GF-D8 (cell line): Measurements from ENCODE around the gene ENDOG.

Experiments
- DNase-seq: peaks from one replicate; lab custom pipeline; 2025; lab: John Stamatoyannopoulos, UW

Gene ENDOG

DNA sequence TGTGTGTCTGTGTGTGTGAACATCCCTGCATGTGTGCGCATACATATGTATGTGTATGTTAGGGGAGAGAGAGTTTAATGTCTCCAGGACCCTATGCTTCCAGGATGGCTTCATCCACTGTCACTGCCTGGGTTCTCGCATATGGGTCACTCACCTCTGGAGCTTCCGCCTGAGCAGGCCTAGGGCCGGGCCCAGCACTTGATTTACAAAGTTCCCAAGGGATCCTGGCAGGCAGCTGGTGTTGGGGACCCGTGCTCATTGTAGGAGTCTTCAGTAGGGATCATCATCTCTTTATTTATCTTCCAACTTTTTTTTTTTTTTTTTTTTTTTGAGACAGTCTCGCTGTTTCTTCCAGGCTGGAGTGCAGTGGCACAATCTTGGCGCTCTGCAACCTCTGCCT lies 18.2 kb upstream of the ENDOG start:
- DNase-seq = no peak

DNA sequence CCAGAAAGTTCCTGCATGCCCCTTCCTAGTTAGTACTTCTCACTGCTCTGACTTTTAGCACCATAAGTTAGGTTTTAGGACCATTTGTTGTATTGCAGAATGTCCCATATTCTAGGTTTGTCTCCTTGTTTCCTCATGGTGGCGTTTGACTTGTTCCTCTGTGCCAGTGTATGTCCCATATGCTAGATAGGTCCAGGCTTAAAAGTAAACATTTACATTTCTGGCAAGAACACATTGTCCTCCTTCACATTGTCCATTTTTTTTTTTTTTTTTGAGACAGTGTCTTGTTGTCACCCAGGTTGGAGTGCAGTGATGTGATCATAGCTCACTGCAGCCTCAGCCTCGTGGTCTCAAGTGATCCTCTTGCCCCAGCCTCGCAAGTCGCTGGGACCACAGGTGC lies 15.8 kb upstream of the ENDOG start:
- DNase-seq = no peak

DNA sequence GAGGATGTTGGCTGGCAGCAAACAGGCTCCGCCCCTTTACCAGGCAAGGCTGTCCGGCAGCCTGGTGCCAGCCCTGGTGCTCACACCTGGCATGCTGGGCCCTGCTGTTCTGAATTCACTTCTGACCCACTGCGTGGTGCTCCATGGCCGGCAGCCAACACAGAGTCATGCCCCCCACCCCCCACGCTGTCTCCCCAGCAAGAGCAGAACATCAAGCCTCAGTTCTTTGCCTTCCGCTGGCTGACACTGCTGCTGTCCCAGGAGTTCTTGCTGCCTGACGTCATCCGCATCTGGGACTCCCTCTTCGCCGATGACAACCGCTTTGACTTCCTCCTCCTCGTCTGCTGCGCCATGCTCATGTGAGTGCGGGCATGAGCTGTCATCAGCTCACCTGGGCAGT lies 12.6 kb upstream of the ENDOG start:
- DNase-seq = no peak

DNA sequence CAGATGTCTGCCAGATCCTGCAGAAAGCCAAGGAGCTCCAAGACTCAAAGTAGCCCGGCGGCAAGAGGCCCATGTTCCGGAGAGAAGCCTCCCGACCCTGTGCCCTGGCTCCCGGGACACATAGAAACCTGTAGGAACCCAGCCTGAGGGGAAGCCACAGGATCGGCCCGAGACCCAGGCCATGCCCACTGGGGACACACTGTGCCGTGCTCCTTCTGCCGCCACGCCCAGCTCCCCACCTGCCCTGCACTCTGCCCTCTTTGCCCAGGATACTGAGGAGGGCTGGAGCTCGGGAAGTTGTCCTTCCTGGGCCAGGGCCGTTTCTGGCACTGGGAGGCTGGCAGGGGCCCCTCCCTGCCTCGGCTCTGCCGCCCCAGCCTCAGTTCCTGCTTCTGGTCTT lies 10.5 kb upstream of the ENDOG start:
- no peak for DNase-seq

DNA sequence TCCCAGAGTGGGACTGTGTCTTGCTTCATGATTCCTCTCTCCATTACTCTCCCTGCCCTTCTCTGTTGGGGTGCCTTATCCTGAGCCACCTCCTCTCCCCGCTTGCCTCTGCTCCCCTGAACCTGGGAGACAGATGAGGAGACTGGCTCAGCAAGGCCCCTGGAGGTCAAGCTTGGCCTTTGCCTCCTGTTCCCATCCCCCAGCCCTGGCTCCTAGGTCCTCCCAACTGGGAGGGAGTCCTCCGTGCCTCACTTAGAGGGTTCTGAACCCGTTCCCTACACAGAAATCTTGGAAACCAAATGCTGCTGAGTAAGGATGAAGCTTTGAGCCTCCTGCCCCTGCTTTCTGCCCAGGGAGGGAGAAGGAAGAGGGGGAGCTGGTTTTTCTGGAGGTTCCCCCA lies 9.8 kb upstream of the ENDOG start:
- DNase-seq = no peak

DNA sequence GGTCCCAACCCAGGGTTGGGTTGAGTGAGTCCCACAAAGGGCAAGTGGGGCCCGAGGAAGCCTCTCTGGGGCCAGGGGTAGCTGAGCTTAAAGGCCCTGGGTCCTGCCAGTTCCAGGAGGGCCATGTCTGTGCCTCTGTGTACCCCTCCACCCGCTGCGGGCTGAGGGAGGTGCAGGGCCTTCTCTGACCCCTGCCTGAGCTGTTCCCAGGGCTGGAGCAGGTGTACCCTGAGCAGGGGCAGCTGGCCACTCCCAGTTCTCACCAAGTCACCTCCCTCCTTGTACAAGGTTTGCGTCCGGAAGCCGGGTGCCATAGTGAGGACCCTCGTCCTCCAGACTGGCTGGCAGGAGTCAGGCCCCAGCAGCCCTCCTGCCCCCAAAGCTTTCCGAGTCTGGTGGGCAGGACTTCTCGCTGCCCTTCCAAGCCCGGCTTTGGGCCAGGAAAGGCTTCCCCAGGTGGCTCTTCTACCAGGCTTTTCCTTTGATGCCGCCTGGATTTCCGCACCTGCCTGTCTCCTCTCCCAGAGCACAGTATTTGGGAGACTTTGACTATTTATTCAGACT lies 9.2 kb upstream of the ENDOG start:
- no peak for DNase-seq

DNA sequence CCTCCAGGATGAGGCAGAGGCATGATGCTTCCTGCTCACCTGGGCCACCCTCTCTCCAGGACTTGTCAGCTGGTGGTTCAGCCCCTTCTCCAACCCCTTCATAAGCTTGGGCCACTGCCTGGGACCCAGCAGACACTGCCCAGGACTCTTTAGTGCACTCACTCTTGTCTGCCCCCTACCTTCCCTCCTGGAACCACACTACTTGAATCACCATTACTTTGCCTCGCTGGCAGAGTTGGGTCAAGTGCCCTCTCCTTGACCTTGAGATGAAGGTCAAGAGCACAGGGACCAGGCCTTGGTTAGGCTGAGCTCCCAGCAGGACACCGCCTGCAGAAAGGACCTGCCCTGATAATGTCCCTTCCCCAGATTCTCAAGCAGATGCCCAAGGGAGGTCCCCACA lies 8.5 kb upstream of the ENDOG start:
- no peak for DNase-seq

DNA sequence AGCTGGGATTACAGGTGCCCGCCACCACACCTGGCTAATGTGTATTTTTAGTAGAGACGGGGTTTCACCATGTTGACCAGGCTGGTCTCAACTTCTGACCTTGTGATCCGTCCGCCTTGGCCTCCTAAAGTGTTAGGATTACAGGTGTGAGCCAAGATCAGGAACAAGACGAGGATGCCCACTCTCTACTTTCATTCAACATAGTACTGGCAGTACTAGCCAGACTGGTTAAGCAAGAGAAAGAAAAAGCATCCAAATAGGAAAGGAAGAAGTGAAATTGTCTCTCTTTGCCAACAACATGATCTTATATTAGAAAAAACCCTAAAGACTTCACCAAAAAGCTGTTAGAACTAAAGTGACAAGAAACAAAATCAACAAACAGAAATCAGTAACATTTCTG lies 7.4 kb upstream of the ENDOG start:
- DNase-seq = no peak

DNA sequence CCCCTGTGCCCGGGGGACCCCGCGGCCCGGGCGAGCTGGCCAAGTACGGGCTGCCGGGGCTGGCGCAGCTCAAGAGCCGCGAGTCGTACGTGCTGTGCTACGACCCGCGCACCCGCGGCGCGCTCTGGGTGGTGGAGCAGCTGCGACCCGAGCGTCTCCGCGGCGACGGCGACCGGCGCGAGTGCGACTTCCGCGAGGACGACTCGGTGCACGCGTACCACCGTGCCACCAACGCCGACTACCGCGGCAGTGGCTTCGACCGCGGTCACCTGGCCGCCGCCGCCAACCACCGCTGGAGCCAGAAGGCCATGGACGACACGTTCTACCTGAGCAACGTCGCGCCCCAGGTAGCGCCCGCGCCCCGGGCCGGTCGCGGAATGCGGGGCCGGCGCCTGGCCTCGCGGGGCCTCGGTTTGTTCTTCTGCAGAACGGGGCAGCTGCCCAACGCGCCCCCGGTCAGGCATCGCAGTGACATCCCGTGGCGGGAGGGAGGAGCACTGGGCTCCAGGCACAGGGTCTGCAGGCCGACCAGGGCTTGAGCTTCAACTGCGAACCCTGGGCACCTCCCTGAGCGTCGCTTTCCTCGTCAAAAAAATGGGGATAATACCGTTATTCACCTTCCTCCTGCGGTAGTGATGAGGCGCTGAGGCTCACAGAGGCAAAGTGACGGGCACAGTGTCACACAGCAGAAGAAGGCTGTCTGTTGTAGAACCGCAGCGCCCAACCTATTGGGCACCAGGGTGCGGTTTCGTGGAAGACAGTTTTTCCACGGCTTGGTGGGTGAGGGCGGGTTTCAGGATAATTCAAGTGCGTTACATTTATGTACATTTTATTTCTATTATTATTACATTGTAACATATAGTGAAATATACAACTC lies 777 bp downstream of the ENDOG start:
- no peak for DNase-seq

DNA sequence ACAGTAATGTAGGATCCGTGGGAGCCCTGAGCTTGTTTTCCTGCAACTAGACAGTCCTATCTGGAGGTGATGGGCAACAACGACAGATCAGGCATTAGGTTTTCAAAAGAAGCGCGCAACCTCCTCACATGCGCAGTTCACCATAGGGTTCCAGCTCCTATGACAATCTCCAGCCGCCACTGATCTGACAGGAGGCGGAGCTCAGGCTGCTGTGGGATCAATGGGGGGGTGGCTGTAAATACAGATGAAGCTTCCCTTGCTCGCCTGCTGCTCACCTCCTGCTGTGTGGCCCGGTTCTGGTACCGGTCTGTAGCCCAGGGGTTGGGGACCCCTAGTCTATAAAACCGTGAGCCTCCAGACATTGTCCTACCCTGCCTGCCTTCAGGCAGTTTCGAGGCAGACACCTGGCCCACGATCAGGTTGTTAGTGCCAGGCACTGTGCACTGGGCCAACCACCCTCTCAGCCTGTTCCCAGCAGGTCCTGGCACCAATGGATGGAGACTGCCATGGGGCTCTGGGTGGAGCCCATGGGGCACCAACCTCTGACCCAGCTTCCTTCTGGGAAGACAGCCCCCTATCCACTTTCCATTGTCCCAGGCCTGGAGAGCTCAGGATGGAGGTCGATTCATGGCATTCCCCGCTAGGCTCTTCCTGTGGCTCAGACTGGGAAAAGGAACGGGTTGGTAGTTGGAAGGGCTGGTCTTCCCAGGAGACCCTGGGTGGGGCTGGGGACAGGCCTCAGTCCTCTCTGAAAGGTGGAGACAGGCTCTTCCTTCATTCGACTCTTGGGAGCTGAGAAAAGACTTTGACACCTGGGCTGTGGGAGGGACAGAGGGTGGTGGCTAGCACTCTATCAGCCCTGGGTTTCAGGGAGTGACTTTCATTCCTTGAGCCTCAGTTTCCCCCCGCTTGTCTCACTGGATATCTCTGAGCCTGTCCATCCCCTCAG lies 1.7 kb downstream of the ENDOG start:
- DNase-seq = no peak

DNA sequence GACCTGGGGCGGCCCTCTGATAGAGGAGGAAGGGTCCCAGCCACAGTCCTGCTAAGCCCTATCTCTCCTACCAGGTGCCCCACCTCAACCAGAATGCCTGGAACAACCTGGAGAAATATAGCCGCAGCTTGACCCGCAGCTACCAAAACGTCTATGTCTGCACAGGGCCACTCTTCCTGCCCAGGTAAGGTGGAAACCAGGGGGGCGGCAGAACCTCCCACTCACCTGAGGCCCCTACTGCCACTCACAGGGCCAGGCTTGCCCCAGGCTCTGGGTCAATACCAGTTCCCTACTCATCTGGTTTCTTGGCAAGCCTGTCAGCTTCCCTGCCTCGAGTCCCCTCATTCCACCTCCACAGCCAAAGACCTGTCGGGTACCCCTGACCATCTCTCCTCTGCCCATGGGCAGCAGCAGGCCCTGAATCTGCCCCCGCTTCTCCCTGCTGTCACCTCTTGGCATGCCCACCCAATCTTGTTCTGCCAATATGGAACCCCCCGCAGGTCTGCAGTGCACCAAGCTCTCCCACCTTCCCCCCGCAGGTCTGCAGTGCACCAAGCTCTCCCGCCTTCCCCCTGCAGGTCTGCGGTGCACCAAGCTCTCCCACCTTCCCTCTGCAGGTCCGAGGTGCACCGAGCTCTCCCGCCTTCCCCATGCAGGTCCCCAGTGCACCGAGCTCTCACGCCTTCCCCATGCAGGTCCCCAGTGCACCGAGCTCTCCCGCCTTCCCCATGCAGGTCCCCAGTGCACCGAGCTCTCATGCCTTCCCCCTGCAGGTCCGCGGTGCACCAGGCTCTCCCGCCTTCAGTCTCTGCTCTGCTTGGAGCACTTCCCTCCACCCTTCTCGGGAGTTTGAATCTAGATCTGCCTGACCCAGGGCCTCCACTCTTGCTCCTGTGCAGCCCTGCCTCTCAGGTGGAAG lies 2.6 kb downstream of the ENDOG start:
- DNase-seq = no peak

DNA sequence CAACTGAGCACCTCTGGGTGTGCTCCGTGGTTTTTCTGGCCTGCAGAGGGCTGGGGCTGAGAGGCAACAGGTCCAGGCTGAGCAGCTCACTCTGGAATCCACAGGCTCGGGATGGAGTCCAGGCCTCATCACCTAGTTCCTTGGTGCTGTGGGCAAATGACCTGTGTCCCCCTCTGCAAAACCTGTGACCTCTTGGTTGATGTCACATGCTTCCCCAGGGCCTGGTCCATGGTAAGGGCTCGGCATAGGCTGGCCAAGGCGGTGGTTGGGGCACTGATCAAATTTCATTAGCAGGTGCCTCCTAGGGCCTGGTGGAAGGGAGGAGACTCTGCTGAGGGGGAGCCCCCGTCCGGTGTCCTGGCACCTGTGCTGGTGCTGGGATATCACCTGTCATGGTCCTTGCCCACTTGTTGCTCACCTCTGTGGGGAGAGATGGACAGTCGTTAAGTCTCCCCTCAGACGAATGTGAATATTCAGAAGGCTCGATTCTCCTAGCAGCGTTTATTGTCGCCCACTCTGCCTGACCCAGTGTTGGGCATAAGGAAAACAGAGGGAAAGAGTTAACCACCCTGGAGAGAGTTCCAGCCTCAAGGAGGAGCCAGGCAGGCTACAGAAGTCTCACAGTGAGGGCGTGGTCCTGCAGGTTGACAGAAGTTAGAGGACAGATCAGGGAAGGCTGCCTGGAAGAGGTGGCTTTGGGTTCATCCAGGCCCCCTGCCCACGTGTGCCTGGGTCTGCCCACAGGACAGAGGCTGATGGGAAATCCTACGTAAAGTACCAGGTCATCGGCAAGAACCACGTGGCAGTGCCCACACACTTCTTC lies 3.5 kb downstream of the ENDOG start:
- no peak for DNase-seq

DNA sequence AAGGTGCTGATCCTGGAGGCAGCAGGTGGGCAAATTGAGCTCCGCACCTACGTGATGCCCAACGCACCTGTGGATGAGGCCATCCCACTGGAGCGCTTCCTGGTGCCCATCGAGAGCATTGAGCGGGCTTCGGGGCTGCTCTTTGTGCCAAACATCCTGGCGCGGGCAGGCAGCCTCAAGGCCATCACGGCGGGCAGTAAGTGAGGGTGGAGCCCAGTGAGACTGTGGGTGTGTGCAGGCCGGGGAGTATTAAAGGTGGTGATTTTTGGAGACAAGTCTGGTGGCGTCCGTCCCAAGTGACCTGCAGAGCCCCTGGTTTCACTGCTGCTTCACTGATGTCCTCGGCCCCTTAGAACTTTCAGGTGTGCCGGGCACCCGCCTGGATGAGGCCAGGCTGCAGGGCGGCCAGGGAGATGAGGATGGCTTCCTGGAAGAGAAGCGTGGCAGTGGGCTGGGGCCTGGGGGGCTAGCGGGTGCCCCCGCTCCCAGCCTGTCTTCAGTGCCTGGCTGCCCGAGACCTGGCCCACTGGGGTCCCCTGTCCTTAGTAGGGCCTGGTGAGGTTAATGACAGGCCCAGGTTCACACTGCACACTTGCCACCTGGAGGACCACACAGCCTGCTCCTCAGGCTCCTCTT lies 4.2 kb downstream of the ENDOG start:
- DNase-seq = no peak

DNA sequence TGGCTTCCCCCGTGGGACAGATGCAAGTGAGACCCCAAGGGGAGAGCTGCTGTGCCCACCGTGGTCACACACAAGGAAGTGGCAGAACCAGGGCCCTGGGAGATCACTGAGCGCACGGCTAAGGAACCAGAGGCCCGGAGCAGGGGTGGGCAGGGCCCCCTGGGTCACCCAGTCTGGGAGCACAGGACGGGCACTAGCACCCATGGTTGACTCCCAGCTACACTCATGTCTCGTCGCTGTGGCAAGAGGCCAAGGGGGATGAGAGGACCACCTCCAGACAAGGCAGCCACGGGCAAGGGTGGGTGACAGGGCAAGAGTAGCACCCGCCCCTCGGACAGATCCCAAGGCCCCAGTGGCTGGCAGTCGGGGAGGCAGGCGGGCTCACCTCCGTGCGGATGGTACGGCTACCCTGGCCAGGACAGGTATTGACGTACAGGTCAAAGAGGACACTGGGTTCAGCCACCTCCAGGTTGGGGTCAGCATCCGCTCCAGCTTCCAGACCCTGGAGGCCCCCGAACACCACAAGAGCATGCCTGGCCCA lies 5.1 kb downstream of the ENDOG start:
- no peak for DNase-seq

DNA sequence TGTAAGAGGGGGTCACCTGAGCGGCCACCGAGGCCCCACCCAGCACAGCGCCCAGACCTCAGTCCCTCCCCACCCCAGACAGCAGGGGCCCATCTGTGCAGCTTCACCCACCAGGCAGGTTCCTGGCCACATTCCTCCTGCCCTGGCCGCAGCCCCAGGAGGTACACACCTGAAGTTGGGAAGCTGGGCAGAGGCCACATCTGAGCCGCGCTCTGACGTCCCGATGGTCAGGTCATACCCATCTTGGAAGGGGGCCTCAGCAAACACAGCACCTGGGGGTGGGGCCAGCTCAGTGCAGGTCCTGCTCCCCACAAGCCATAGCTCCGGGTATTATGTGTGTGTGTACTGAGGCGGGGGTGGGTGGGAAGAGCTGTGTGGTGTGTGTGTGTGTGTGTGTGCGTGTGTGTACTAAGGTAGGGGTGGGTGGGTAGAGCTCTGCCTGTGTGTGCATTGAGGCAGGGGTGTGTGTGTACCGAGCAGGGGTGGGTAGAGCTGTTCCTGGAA lies 5.7 kb downstream of the ENDOG start:
- DNase-seq = no peak

DNA sequence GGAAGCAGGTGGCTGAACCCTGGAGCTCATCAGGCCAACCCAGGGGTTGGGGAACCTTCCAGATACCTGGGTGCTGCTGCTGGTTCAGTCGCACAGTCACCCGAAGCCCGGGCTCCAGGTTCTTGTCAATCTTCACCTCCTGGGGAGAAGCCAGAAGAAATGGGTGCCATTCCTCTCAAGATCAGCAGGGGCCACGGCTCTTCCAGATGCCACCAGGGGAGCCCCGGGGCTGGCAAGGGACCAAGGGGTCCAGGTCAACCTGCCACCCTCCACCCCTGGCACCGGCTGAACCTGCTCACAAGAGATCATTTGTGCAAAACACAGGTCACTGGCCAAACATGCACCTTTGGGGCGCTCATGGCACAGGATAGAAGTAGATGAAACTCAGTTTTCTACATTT lies 6.6 kb downstream of the ENDOG start:
- DNase-seq = no peak

DNA sequence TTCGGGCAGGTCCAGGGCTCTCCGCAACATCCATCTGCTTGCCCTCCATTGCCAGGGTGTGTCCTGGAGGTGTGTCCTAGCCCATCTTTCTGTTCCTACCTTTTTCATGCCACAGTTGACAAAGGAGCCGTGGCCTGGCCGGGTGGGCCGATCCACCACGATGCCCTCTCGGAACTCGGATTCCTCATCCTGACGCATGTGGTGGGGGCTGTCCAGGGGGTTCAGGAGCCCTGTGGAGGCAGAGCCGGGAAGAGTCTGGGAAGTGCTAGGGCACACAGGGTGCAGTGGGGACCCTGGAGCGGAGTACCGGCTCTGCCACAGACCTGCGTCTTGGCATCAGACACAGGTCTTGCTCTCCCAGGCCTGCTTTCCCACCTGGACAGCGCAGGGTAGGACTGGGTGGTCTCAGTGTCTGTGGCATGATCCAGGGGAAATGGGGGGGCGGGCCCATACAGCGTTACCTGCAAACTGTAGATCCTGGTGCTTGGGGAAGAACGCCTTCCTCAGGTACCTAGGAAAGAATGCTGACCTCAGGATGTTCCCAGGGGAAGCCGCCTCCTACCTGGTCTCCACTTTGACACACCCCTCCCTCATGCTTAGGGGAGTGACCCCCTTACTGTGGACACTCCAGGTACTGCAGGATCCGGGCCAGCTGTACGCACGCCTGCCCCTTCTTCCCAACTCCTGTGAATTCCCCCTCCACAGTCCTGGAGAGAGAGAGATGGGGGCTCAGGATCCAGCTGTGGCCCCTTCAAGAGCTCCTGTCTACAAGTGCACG lies 7.8 kb downstream of the ENDOG start:
- DNase-seq = no peak

DNA sequence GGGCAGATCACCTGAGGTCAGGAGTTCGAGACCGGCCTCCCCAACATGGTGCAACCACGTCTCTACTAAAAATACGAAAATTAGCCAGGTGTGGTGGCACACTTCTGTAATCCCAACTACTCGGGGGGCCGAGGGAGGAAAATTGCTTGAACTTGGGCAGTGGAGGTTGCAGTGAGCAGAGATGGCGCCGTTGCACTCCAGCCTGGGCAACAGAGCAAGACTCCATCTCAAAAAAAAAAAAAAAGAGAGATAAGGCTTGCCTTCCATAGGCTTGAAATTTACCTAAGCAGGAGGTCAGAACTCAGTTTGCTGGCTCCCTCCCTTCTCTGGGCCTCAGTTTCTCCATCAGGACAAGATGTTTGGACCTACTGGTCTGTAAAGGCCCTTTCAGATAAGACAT lies 10.0 kb downstream of the ENDOG start:
- no peak for DNase-seq
